DOHH2 (cell line): ENCODE results near the gene PLA2G4B.

Experiments used
- EZH2phosphoT487 ChIP-seq: fragments of 200-600 bp; sonication (generic); IDR thresholded peaks from 2 replicates; pipeline ENCODE4 v1.6.1; 2017; ENCODE audit warnings: borderline replicate concordance, mild to moderate bottlenecking, antibody characterized with exemption, low read length, moderate library complexity, mixed read lengths
- TF ChIP-seq, protein P1 (sequence below): fragments of 200-600 bp; sonication (generic); IDR thresholded peaks from one replicate; pipeline ENCODE4 v1.5.1; 2014; ENCODE audit warnings: antibody characterized with exemption, mild to moderate bottlenecking, low read depth, low read length; ENCODE audit not compliant: poor library complexity, severe bottlenecking

DNA sequence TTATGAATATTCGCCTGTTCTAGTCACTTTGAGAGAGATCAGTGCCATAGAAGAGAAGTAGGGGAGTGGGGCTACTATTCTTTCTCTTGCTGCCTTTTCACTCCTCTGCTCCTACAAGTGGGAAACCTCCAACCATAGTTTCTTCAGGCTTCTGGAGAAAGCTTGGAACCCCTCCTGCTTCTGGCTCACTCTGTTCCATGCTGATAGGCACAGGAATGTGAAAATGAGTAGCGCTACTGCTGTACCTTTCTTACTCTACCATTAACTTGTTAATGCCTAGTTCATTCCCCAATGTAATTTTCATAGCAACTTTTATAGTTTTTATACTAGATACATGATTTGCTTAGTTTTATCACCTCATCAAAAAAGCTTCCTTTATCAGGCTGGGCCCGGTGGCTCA is 37.5 kb upstream of the PLA2G4B start:
- TF ChIP-seq, protein P1, sequence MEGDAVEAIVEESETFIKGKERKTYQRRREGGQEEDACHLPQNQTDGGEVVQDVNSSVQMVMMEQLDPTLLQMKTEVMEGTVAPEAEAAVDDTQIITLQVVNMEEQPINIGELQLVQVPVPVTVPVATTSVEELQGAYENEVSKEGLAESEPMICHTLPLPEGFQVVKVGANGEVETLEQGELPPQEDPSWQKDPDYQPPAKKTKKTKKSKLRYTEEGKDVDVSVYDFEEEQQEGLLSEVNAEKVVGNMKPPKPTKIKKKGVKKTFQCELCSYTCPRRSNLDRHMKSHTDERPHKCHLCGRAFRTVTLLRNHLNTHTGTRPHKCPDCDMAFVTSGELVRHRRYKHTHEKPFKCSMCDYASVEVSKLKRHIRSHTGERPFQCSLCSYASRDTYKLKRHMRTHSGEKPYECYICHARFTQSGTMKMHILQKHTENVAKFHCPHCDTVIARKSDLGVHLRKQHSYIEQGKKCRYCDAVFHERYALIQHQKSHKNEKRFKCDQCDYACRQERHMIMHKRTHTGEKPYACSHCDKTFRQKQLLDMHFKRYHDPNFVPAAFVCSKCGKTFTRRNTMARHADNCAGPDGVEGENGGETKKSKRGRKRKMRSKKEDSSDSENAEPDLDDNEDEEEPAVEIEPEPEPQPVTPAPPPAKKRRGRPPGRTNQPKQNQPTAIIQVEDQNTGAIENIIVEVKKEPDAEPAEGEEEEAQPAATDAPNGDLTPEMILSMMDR, result no peak
- TF ChIP-seq EZH2phosphoT487, result no peak
